ENCODE data around the gene EXOC4. TPM values are rescaled to one million over a fixed set of nuclear protein-coding genes. Genes with fewer than 3 reads are reported as not detected.
"Not testable (repeated sequence)": the region's sequence is repeated elsewhere in the genome, so short reads cannot be mapped to it uniquely, and the experiment has no call there.

The EXOC4 gene
- total RNA-seq, 1 donor from 2014 or later, result 67.7 TPM

GRCh38 chr7:133980804-133981203 is 727.9 kb downstream of the EXOC4 start:
- Mint-ChIP-seq H3K27me3 (ENCODE audit: low read depth) (no peaks in the 10 kb centered on the region), H3K36me3 (ENCODE audit: low read depth) (peaks cover 1% of the 10 kb centered on the region), H3K4me3 (ENCODE audit: unreplicated experiment) (no peak overlapping the region), H3K9me3 (ENCODE audit: low read depth) (no peaks in the 10 kb centered on the region), H3K27ac (ENCODE audit: unreplicated experiment) (no peak overlapping the region), H3K4me1 (ENCODE audit: low read depth) (peaks cover 14% of the 10 kb centered on the region)
- no peak for DNase-seq (ENCODE audit: low spot score)
- TF ChIP-seq CTCF (IDR thresholded peaks at IDR 0.05), result no peak

GRCh38 chr7:133983685-133984419 is 731.0 kb downstream of the EXOC4 start:
- Mint-ChIP-seq H3K9me3 (ENCODE audit: low read depth) (no peaks in the 10 kb centered on the region), H3K4me1 (ENCODE audit: low read depth) (peaks cover 7% of the 10 kb centered on the region), H3K36me3 (ENCODE audit: low read depth) (peaks cover 1% of the 10 kb centered on the region), H3K27ac (ENCODE audit: unreplicated experiment) (no peak overlapping the region), H3K27me3 (ENCODE audit: low read depth) (no peaks in the 10 kb centered on the region), H3K4me3 (ENCODE audit: unreplicated experiment) (no peak overlapping the region)
- DNase-seq (ENCODE audit: low spot score), result no peak
- no peak for TF ChIP-seq CTCF (IDR thresholded peaks at IDR 0.05)

GRCh38 chr7:133985300-133985699 is 732.4 kb downstream of the EXOC4 start:
- DNase-seq (ENCODE audit: low spot score), result no peak
- no peaks in the 10 kb centered on the region for H3K36me3 Mint-ChIP-seq (ENCODE audit: low read depth)
- H3K9me3 Mint-ChIP-seq (ENCODE audit: low read depth), result no peaks in the 10 kb centered on the region
- H3K27me3 Mint-ChIP-seq (ENCODE audit: low read depth), result no peaks in the 10 kb centered on the region
- no peak for TF ChIP-seq CTCF (IDR thresholded peaks at IDR 0.05)
- no peak overlapping the region for H3K4me3 Mint-ChIP-seq (ENCODE audit: unreplicated experiment)
- no peak overlapping the region for H3K27ac Mint-ChIP-seq (ENCODE audit: unreplicated experiment)
- H3K4me1 Mint-ChIP-seq (ENCODE audit: low read depth), result peaks cover 7% of the 10 kb centered on the region

GRCh38 chr7:133987582-133987981 is 734.7 kb downstream of the EXOC4 start:
- no peaks in the 10 kb centered on the region for H3K36me3 Mint-ChIP-seq (ENCODE audit: low read depth)
- peaks cover 7% of the 10 kb centered on the region for H3K4me1 Mint-ChIP-seq (ENCODE audit: low read depth)
- DNase-seq (ENCODE audit: low spot score), result no peak
- no peak overlapping the region for H3K27ac Mint-ChIP-seq (ENCODE audit: unreplicated experiment)
- H3K27me3 Mint-ChIP-seq (ENCODE audit: low read depth), result no peaks in the 10 kb centered on the region
- no peak for TF ChIP-seq CTCF (IDR thresholded peaks at IDR 0.05)
- H3K9me3 Mint-ChIP-seq (ENCODE audit: low read depth), result peaks cover 5% of the 10 kb centered on the region
- no peak overlapping the region for H3K4me3 Mint-ChIP-seq (ENCODE audit: unreplicated experiment)

- no peak for TF ChIP-seq CTCF (IDR thresholded peaks at IDR 0.05)
- Mint-ChIP-seq H3K4me1 (ENCODE audit: low read depth) (no peaks in the 10 kb centered on the region), H3K9me3 (ENCODE audit: low read depth) (peaks cover 9% of the 10 kb centered on the region), H3K36me3 (ENCODE audit: low read depth) (peaks cover 4% of the 10 kb centered on the region), H3K27ac (ENCODE audit: unreplicated experiment) (no peak overlapping the region), H3K27me3 (ENCODE audit: low read depth) (no peaks in the 10 kb centered on the region), H3K4me3 (ENCODE audit: unreplicated experiment) (no peak overlapping the region)
- DNase-seq (ENCODE audit: low spot score), result no peak
Measured at GRCh38 chr7:133993547-133993946, 740.7 kb downstream of the EXOC4 start.

GRCh38 chr7:133994100-133994499 is 741.2 kb downstream of the EXOC4 start:
- not testable (repeated sequence) for DNase-seq (ENCODE audit: low spot score)

More at GRCh38 chr7:133994100-133994499, 741.2 kb downstream of the EXOC4 start:
- H3K4me1 Mint-ChIP-seq (ENCODE audit: low read depth); H3K27ac Mint-ChIP-seq (ENCODE audit: unreplicated experiment); H3K27me3 Mint-ChIP-seq (ENCODE audit: low read depth); H3K36me3 Mint-ChIP-seq (ENCODE audit: low read depth); H3K4me3 Mint-ChIP-seq (ENCODE audit: unreplicated experiment); H3K9me3 Mint-ChIP-seq (ENCODE audit: low read depth): not testable (repeated sequence)

Measured in chondrocyte (in vitro differentiated cells).